HL-60 (cell line): ENCODE data around the gene PIK3C3.

Experiments
- DNase-seq, 2 experiments: peaks; one replicate each; pipeline ENCODE4 v3.0.0-alpha.2; 2010 to 2020; ENCODE audit warnings: low read depth in 1 of 2, low spot score in 1 of 2
- H3K27ac ChIP-seq: fragments of 250-450 bp; sonication (Bioruptor Pico); replicated peaks from 2 replicates; pipeline ENCODE4 v1.5.1; 2020; ENCODE audit warnings: mild to moderate bottlenecking, moderate library complexity
- H3K27me3 ChIP-seq: fragments of 250-450 bp; sonication (Bioruptor Pico); 2 replicates; pipeline ENCODE4 v1.5.1; 2021; ENCODE audit warnings: mild to moderate bottlenecking, moderate library complexity; ENCODE audit not compliant: insufficient read depth, poor library complexity, severe bottlenecking
- H3K4me3 ChIP-seq: replicated peaks from 2 replicates; pipeline ENCODE4 v1.5.1; 2011; ENCODE audit warnings: mild to moderate bottlenecking, control low read depth, low read length; ENCODE audit not compliant: insufficient read depth
- CTCF ChIP-seq: IDR thresholded peaks from one replicate; pipeline ENCODE4 v1.5.1; 2011; ENCODE audit warnings: low read length, control low read depth, inconsistent platforms; ENCODE audit not compliant: insufficient read depth
- GABPA ChIP-seq: IDR thresholded peaks from 2 replicates; pipeline ENCODE4 v1.6.1; 2012; ENCODE audit warnings: low read depth
- POLR2AphosphoS5 ChIP-seq: IDR thresholded peaks from 2 replicates; pipeline ENCODE4 v1.6.1; 2012; ENCODE audit warnings: low read depth
- REST ChIP-seq: IDR thresholded peaks from 2 replicates; pipeline ENCODE4 v1.6.1; 2012; ENCODE audit warnings: low read depth; ENCODE audit not compliant: insufficient replicate concordance
- SPI1 ChIP-seq: IDR thresholded peaks from 2 replicates; pipeline ENCODE4 v1.6.1; 2012; ENCODE audit warnings: low read depth, mild to moderate bottlenecking, borderline replicate concordance

PIK3C3 gene

GRCh38 chr18:42024131-42024530 is 69.1 kb downstream of the PIK3C3 start:
- DNase-seq, result no peak
- TF ChIP-seq SPI1, result no peak
- TF ChIP-seq CTCF, result no peak
- TF ChIP-seq GABPA, result no peak
- no peak for TF ChIP-seq POLR2AphosphoS5
- TF ChIP-seq REST, result no peak
- Histone ChIP-seq H3K27ac (no peak overlapping the region), H3K4me3 (no peak overlapping the region), H3K27me3 (no peaks in the 10 kb centered on the region)

DNA sequence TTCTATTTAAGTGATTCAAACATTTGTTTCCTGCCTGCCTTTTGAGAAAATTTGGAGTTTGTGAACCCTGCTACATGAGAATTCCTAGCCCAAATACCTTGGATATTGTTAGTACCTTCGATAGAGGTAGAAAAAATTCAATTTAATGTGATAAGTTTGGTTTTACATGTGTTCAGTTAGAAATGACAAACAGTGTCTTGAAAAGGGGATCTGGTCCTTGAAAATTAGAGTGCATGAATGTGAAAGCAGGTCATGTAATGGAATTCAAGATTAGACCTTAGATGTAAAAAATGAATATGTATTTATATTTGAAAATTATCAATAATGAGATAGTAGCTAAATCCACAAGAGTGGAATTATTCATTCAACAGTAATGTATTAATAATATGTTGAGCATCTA is 70.5 kb downstream of the PIK3C3 start:
- Histone ChIP-seq H3K27ac (no peak overlapping the region), H3K27me3 (no peaks in the 10 kb centered on the region), H3K4me3 (no peak overlapping the region)
- no peak for DNase-seq
- TF ChIP-seq GABPA, result no peak
- no peak for TF ChIP-seq SPI1
- no peak for TF ChIP-seq CTCF
- no peak for TF ChIP-seq REST
- no peak for TF ChIP-seq POLR2AphosphoS5

GRCh38 chr18:42025974-42026625 is 71.1 kb downstream of the PIK3C3 start:
- DNase-seq, result no peak
- H3K27me3 ChIP-seq, result no peaks in the 10 kb centered on the region
- H3K27ac ChIP-seq, result no peak overlapping the region
- no peak for TF ChIP-seq SPI1
- TF ChIP-seq CTCF, result no peak
- no peak for TF ChIP-seq REST
- no peak for TF ChIP-seq GABPA
- TF ChIP-seq POLR2AphosphoS5, result no peak
- no peak overlapping the region for H3K4me3 ChIP-seq
